Measurements from ENCODE around the gene NDUFB8. TPM values are rescaled to one million over a fixed set of nuclear protein-coding genes. Genes with fewer than 3 reads are reported as not detected.
"Not testable (repeated sequence)": the region's sequence is repeated elsewhere in the genome, so short reads cannot be mapped to it uniquely, and the experiment has no call there.

The NDUFB8 gene
- polyA plus RNA-seq, result 206 TPM
- long read RNA-seq, donor 1, transcript NDUFB8-201 (5 exons, 671 nt), result major isoform, 51 of 139 reads
- long read RNA-seq, donor 1, transcript NDUFB8-204 (2 exons, 390 nt), result minor isoform, 28 of 139 reads
- long read RNA-seq, donor 1, partial matches to known transcripts, result 55 of 139 reads
- long read RNA-seq, donor 1, other reads (novel, unspliced or antisense), result 0 of 139 reads
- long read RNA-seq, donor 2, transcript NDUFB8-207 (3 exons, 602 nt), result minor isoform, 8 of 382 reads
- long read RNA-seq, donor 2, transcript NDUFB8-204 (2 exons, 390 nt), result minor isoform, 64 of 382 reads
- long read RNA-seq, donor 2, transcript NDUFB8-201 (5 exons, 671 nt), result major isoform, 148 of 382 reads
- long read RNA-seq, donor 2, transcript NDUFB8-205 (4 exons, 829 nt), result minor isoform, 10 of 382 reads
- long read RNA-seq, donor 2, partial matches to known transcripts, result 149 of 382 reads
- long read RNA-seq, donor 2, other reads (novel, unspliced or antisense), result 0 of 382 reads
- long read RNA-seq, donor 3, result 0 reads
- long read RNA-seq, donor 4, transcript NDUFB8-204 (2 exons, 390 nt), result minor isoform, 12 of 48 reads
- long read RNA-seq, donor 4, transcript NDUFB8-201 (5 exons, 671 nt), result major isoform, 18 of 48 reads
- long read RNA-seq, donor 4, partial matches to known transcripts, result 17 of 48 reads
- long read RNA-seq, donor 4, other reads (novel, unspliced or antisense), result 0 of 48 reads
- long read RNA-seq, donor 5, transcript NDUFB8-201 (5 exons, 671 nt), result major isoform, 73 of 181 reads
- long read RNA-seq, donor 5, transcript NDUFB8-204 (2 exons, 390 nt), result minor isoform, 33 of 181 reads
- long read RNA-seq, donor 5, transcript NDUFB8-205 (4 exons, 829 nt), result minor isoform, 8 of 181 reads
- long read RNA-seq, donor 5, partial matches to known transcripts, result 61 of 181 reads
- long read RNA-seq, donor 5, other reads (novel, unspliced or antisense), result 0 of 181 reads
- long read RNA-seq, donor 6, transcript NDUFB8-201 (5 exons, 671 nt), result major isoform, 113 of 250 reads
- long read RNA-seq, donor 6, transcript NDUFB8-205 (4 exons, 829 nt), result minor isoform, 11 of 250 reads
- long read RNA-seq, donor 6, transcript NDUFB8-204 (2 exons, 390 nt), result minor isoform, 49 of 250 reads
- long read RNA-seq, donor 6, partial matches to known transcripts, result 72 of 250 reads
- long read RNA-seq, donor 6, other reads (novel, unspliced or antisense), result 0 of 250 reads
- long read RNA-seq, donor 7, transcript NDUFB8-204 (2 exons, 390 nt), result minor isoform, 19 of 136 reads
- long read RNA-seq, donor 7, transcript NDUFB8-205 (4 exons, 829 nt), result minor isoform, 7 of 136 reads
- long read RNA-seq, donor 7, transcript NDUFB8-201 (5 exons, 671 nt), result major isoform, 68 of 136 reads
- long read RNA-seq, donor 7, partial matches to known transcripts, result 39 of 136 reads
- long read RNA-seq, donor 7, other reads (novel, unspliced or antisense), result 0 of 136 reads
- long read RNA-seq, donor 8, transcript NDUFB8-205 (4 exons, 829 nt), result minor isoform, 10 of 425 reads
- long read RNA-seq, donor 8, transcript NDUFB8-204 (2 exons, 390 nt), result minor isoform, 76 of 425 reads
- long read RNA-seq, donor 8, transcript NDUFB8-201 (5 exons, 671 nt), result major isoform, 175 of 425 reads
- long read RNA-seq, donor 8, partial matches to known transcripts, result 155 of 425 reads
- long read RNA-seq, donor 8, other reads (novel, unspliced or antisense), result 0 of 425 reads
- long read RNA-seq, donor 9, transcript NDUFB8-204 (2 exons, 390 nt), result minor isoform, 64 of 311 reads
- long read RNA-seq, donor 9, transcript NDUFB8-201 (5 exons, 671 nt), result major isoform, 139 of 311 reads
- long read RNA-seq, donor 9, transcript NDUFB8-205 (4 exons, 829 nt), result minor isoform, 15 of 311 reads
- long read RNA-seq, donor 9, partial matches to known transcripts, result 82 of 311 reads
- long read RNA-seq, donor 9, other reads (novel, unspliced or antisense), result 0 of 311 reads
- long read RNA-seq, donor 10, transcript NDUFB8-201 (5 exons, 671 nt), result major isoform, 112 of 225 reads
- long read RNA-seq, donor 10, transcript NDUFB8-204 (2 exons, 390 nt), result minor isoform, 38 of 225 reads
- long read RNA-seq, donor 10, transcript NDUFB8-205 (4 exons, 829 nt), result minor isoform, 9 of 225 reads
- long read RNA-seq, donor 10, partial matches to known transcripts, result 61 of 225 reads
- long read RNA-seq, donor 10, other reads (novel, unspliced or antisense), result 0 of 225 reads
- long read RNA-seq, donor 11, transcript NDUFB8-201 (5 exons, 671 nt), result major isoform, 102 of 186 reads
- long read RNA-seq, donor 11, transcript NDUFB8-204 (2 exons, 390 nt), result minor isoform, 29 of 186 reads
- long read RNA-seq, donor 11, transcript NDUFB8-205 (4 exons, 829 nt), result minor isoform, 6 of 186 reads
- long read RNA-seq, donor 11, partial matches to known transcripts, result 46 of 186 reads
- long read RNA-seq, donor 11, other reads (novel, unspliced or antisense), result 0 of 186 reads

DNA sequence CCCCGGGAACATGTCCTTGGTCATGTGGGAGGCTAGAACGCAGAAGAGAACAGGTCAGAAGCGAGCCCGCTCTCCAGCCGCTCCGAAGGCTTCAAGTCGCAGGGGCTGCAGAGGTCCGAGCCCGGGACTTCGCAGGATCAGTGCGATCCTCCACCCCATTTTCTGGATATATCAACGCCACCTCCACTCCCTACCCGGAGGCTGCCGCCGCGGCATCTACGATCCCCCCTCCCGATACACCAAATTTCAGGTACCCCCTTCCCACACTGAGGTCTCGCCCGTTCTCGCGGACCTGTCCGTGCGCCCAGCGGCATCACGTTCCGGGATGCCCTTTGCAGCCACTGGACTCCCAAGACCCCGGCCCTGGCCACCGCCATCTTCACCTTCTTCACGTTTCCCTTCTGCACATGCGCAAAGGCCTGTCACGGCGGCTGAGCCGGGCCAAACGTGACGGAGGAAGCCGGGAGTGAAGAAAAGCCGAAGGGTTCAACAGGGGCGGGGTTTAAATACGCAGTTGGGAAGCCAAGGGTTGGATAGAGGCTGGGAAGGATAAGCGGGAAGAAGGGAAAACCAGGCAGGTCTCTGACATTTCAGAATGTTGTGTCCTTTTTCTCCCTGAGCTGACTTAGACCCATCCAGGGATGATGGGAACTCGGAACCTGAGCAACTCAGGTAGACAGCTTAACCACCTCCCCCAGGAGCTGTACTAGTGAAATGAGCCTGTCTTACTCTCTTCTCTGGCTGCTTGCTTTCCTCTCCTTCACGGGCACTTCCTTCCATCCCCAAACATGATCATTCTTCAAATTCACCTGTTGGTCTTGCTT lies at the start of gene NDUFB8:
Gene NDUFB8, minus strand, starts transcription at position 397 of the 824 bp plus-strand sequence. Its CDS starts 20 bp downstream, at position 377.
- Histone ChIP-seq H3K27ac (ENCODE audit: low read length) (peak within 1 kb of the TSS; percentile 37), H3K9me3 (ENCODE audit: control insufficient read depth, low read depth, low read length) (no peaks in the 10 kb centered on the region), H3K36me3 (ENCODE audit: control insufficient read depth, insufficient read depth, low read length) (peaks cover 22% of the 10 kb centered on the region), H3K27me3 (ENCODE audit: control insufficient read depth, insufficient read depth, low read length) (no peaks in the 10 kb centered on the region), H3K4me3 (ENCODE audit: low read length) (peak within 1 kb of the TSS; percentile 94), H3K4me1 (ENCODE audit: control insufficient read depth, insufficient read depth, low read length) (peaks cover 13% of the 10 kb centered on the region)
- DNase-seq, result peak; percentile 89 to 91
- 0% methylated on average over 1 of the region's 43 CpGs for WGBS (ENCODE audit: insufficient coverage, low lambda C conversion rate)

DNA sequence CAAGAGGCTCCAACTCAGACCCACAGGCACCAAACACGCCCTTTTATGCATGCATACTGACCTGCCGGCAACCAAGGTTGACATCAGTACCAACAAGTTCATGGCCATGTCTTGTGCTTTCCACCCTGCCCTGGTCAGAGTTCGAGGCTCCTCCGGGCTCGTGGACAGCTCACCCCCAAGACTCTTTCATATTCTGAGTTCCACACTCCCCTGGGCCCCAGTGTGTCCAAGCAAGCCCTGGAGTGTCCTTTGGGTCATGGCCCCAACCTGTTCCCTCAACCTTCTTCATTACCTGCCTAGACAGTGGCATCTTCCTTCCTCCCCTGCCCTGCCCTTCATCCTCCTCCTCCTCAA lies 46.6 kb upstream of the NDUFB8 start:
- no peaks in the 10 kb centered on the region for H3K4me1 ChIP-seq (ENCODE audit: control insufficient read depth, insufficient read depth, low read length)
- H3K27me3 ChIP-seq (ENCODE audit: control insufficient read depth, insufficient read depth, low read length), result peaks cover 65% of the 10 kb centered on the region
- no peak for DNase-seq
- WGBS (ENCODE audit: insufficient coverage, low lambda C conversion rate), result 75% methylated on average over 2 of the region's 5 CpGs
- H3K9me3 ChIP-seq (ENCODE audit: control insufficient read depth, low read depth, low read length), result no peaks in the 10 kb centered on the region
- H3K27ac ChIP-seq (ENCODE audit: low read length), result no peak overlapping the region
- H3K36me3 ChIP-seq (ENCODE audit: control insufficient read depth, insufficient read depth, low read length), result no peaks in the 10 kb centered on the region
- no peak overlapping the region for H3K4me3 ChIP-seq (ENCODE audit: low read length)

DNA sequence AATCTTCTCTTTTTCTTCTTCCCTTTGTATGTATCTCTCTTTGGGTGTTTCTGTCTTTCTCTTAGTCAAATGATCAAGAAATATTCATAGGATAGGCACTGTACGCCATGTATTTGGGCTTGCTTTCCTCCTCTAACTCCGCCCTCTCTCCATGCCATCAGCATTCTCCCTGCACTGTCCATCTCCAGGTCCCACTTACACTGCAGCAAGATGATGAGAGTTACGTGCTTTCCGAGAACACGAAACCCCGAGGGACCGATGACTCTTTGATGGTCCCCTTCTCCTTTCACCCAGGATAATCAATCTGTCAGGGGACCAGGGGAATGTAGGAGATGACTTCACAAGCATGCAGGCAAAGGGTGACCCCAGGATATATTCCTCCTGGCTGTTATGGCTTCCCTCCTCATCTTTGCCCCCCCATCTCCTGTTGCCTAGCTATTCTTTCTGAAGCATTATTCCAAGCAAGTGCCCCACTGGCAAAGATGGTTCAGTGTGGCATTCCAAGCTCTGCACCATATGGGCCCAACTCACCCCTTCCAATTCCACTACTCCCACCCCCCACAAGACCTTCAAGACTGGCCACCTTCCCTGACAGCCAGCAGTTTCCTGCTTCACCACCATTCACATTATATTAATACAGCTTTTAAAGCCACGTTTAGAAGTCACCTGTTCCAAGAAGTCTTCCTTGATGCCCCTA lies 46.1 kb upstream of the NDUFB8 start:
- Histone ChIP-seq H3K36me3 (ENCODE audit: control insufficient read depth, insufficient read depth, low read length) (no peaks in the 10 kb centered on the region), H3K4me3 (ENCODE audit: low read length) (no peak overlapping the region), H3K27me3 (ENCODE audit: control insufficient read depth, insufficient read depth, low read length) (peaks cover 65% of the 10 kb centered on the region), H3K27ac (ENCODE audit: low read length) (no peak overlapping the region), H3K9me3 (ENCODE audit: control insufficient read depth, low read depth, low read length) (no peaks in the 10 kb centered on the region), H3K4me1 (ENCODE audit: control insufficient read depth, insufficient read depth, low read length) (no peaks in the 10 kb centered on the region)
- DNase-seq, result no peak
- 67% methylated on average over 1 of the region's 8 CpGs for WGBS (ENCODE audit: insufficient coverage, low lambda C conversion rate)

DNA sequence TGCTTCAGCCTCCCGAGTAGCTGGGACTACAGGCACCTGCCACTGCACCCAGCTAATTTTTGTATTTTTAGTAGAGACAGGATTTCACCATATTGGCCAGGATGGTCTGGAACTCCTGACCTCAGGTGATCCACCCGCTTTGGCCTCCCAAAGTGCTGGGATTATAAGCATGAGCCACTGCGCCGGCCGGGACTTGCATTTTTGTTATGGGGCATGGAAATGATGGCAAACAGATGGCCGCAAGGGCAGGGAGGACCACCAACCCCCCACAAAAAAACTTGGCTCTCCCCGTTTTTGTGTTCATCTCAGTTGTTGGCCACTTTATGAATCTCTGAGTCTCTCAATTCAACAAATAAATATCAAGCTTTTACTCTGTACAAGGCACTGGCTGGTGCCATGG lies 45.5 kb upstream of the NDUFB8 start:
- DNase-seq; H3K9me3 ChIP-seq (ENCODE audit: control insufficient read depth, low read depth, low read length); H3K36me3 ChIP-seq (ENCODE audit: control insufficient read depth, insufficient read depth, low read length); H3K4me1 ChIP-seq (ENCODE audit: control insufficient read depth, insufficient read depth, low read length); H3K27ac ChIP-seq (ENCODE audit: low read length); H3K4me3 ChIP-seq (ENCODE audit: low read length): not testable (repeated sequence)
- H3K27me3 ChIP-seq (ENCODE audit: control insufficient read depth, insufficient read depth, low read length), result peaks cover 70% of the 10 kb centered on the region
- WGBS (ENCODE audit: insufficient coverage, low lambda C conversion rate), result no CpG with 5 or more reads among the region's 7 CpGs

DNA sequence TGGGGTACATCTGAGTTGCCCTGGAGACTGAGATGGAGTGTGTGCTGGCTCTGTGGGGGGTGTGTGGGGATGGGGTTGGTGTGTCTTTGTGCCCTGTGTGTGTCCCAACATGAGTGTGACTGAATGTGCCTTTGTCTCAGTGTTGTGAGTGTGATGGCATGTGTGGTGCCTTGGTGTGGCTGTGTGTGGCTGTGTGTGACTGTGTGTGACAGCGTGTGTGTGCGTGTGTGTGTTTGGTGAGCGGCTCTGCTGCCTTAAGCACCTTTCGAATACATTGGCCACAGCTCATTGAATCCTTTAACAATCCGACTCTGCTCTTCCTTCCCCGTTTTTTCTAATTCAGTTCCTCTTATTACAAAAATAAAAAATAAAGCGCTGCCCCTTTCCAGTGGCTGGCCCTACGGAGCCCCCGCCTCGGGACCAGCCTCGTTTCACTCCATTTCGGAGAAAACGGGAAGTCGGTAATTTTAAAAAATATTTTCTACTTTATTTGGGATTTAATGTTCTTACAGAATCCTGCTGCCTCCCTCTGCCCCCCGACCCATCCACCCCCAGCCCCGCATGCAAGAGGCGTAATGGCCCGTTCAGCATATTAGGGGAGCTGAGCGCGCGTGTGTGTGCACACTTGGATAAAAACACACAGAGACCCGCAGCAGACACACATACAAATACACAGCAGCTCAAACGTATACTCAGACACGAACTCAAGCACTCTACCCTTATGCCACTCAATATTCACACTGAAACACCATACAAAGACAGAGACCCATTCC lies 41.6 kb upstream of the NDUFB8 start:
- peaks cover 85% of the 10 kb centered on the region for H3K27me3 ChIP-seq (ENCODE audit: control insufficient read depth, insufficient read depth, low read length)
- H3K9me3 ChIP-seq (ENCODE audit: control insufficient read depth, low read depth, low read length), result no peaks in the 10 kb centered on the region
- H3K27ac ChIP-seq (ENCODE audit: low read length), result no peak overlapping the region
- 40% methylated on average over 1 of the region's 24 CpGs for WGBS (ENCODE audit: insufficient coverage, low lambda C conversion rate)
- H3K36me3 ChIP-seq (ENCODE audit: control insufficient read depth, insufficient read depth, low read length), result no peaks in the 10 kb centered on the region
- no peaks in the 10 kb centered on the region for H3K4me1 ChIP-seq (ENCODE audit: control insufficient read depth, insufficient read depth, low read length)
- H3K4me3 ChIP-seq (ENCODE audit: low read length), result no peak overlapping the region
- DNase-seq, result no peak

DNA sequence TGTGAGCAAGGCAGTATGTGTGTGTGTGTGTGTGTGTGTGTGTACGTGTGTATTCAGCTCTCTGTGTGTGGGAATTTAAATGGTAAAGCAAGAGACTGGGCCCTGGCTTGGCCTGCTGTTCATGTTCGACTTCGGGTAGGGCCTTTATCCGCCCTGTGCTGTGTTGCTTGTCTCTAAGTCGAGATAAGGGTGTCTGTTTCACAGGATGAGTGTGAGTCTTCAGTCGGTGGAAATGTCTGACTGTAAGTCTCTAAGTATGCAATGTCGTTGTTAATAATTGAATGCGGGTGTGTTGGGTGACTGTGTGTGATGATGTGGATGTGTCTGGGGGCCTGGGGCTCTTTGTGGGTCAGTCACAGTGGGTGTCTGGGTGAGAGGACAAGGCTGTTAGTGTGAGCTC lies 40.8 kb upstream of the NDUFB8 start:
- no peak overlapping the region for H3K4me3 ChIP-seq (ENCODE audit: low read length)

DNA sequence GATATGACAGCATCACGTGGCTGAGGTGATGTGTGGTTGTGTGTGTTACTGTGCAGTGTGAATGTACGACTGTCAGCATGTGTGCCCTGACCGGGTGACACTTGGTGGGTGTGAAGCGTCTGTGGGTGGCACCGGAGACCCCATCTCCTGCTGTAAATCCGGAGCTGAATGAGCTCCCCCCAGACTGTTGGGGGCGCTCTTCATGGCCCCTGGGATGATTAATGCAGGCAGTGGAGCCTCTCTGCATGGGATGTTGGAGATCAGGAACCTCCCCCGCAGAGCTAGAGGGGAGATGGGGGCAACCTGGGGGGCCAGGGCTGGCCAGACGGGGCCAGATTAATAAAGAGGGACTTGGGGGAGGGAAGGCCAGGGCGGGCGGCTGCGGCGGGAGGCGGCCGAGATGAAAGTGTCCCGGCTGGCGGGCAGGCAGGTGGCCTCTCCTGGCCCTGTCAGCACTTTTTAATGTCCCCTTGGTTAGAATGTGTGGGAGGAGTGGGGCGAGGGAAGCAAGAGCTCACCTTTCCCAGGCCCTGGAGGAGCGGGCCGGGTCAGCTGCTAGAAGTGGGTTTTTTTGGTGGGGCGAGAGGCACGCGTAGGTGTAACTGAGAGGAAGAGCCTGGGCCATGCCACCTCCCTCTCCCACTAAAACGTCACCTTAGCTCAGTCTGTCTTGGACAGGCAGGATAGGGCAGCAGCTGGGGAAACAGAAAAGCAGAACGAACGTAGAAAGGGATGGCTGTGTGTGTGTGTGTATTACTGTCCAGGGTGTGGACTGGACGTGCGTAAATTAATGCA lies 40.2 kb upstream of the NDUFB8 start:
- Histone ChIP-seq H3K27me3 (ENCODE audit: control insufficient read depth, insufficient read depth, low read length) (peaks cover 86% of the 10 kb centered on the region), H3K36me3 (ENCODE audit: control insufficient read depth, insufficient read depth, low read length) (no peaks in the 10 kb centered on the region), H3K27ac (ENCODE audit: low read length) (no peak overlapping the region), H3K4me1 (ENCODE audit: control insufficient read depth, insufficient read depth, low read length) (no peaks in the 10 kb centered on the region), H3K4me3 (ENCODE audit: low read length) (peak overlapping the region; percentile 19), H3K9me3 (ENCODE audit: control insufficient read depth, low read depth, low read length) (no peaks in the 10 kb centered on the region)
- WGBS (ENCODE audit: insufficient coverage, low lambda C conversion rate), result no CpG with 5 or more reads among the region's 28 CpGs
- DNase-seq, result peak in 1 of 2 donors; percentile 48

More for the DNA sequence above, 40.8 kb upstream of the NDUFB8 start:
- Histone ChIP-seq H3K4me1 (ENCODE audit: control insufficient read depth, insufficient read depth, low read length) (no peaks in the 10 kb centered on the region), H3K36me3 (ENCODE audit: control insufficient read depth, insufficient read depth, low read length) (no peaks in the 10 kb centered on the region), H3K9me3 (ENCODE audit: control insufficient read depth, low read depth, low read length) (no peaks in the 10 kb centered on the region), H3K27ac (ENCODE audit: low read length) (no peak overlapping the region), H3K27me3 (ENCODE audit: control insufficient read depth, insufficient read depth, low read length) (peaks cover 85% of the 10 kb centered on the region)
- no CpG with 5 or more reads among the region's 8 CpGs for WGBS (ENCODE audit: insufficient coverage, low lambda C conversion rate)
- DNase-seq, result no peak

Measured in large intestine (tissue), 12 donors.